H9 (cell line): ENCODE results near the gene DLG1. TPM values are rescaled to one million over a fixed set of nuclear protein-coding genes. Genes with fewer than 3 reads are reported as not detected.

Experiments
- DNase-seq: peaks from one replicate; pipeline ENCODE4 v3.0.0-alpha.2; 2017
- H2AFZ ChIP-seq: one replicate; pipeline ENCODE4 v1.6.1; 2013; ENCODE audit warnings: mild to moderate bottlenecking, low read length, control low read depth, moderate library complexity
- H2AK5ac ChIP-seq: 2 replicates; pipeline ENCODE4 v1.6.1; 2013; ENCODE audit warnings: low read length, control low read depth, mixed read lengths; ENCODE audit not compliant: insufficient read length
- H2BK120ac ChIP-seq: one replicate; pipeline ENCODE4 v1.6.1; 2013; ENCODE audit warnings: low read depth, mild to moderate bottlenecking, low read length, control low read depth, inconsistent platforms; ENCODE audit not compliant: poor library complexity, severe bottlenecking
- H2BK12ac ChIP-seq: 2 replicates; pipeline ENCODE4 v1.6.1; 2013; ENCODE audit warnings: low read length, control low read depth, mixed read lengths, low read depth; ENCODE audit not compliant: insufficient read length
- H2BK15ac ChIP-seq: 2 replicates; pipeline ENCODE4 v1.6.1; 2013; ENCODE audit warnings: low read depth, low read length, control low read depth
- H2BK20ac ChIP-seq: one replicate; pipeline ENCODE4 v1.6.1; 2013; ENCODE audit warnings: low read depth, mild to moderate bottlenecking, low read length, control low read depth, inconsistent platforms; ENCODE audit not compliant: poor library complexity, severe bottlenecking
- H2BK5ac ChIP-seq: 2 replicates; pipeline ENCODE4 v1.6.1; 2013; ENCODE audit warnings: low read length, control low read depth, mixed read lengths; ENCODE audit not compliant: insufficient read length
- H3K14ac ChIP-seq: 2 replicates; pipeline ENCODE4 v1.6.1; 2013; ENCODE audit warnings: low read length, control low read depth; ENCODE audit not compliant: insufficient read depth
- H3K18ac ChIP-seq: 2 replicates; pipeline ENCODE4 v1.6.1; 2013; ENCODE audit warnings: low read depth, mild to moderate bottlenecking, mixed read lengths, low read length, control low read depth; ENCODE audit not compliant: insufficient read length
- H3K23ac ChIP-seq: 2 replicates; pipeline ENCODE4 v1.6.1; 2013; ENCODE audit warnings: low read length, control low read depth, mixed read lengths, low read depth; ENCODE audit not compliant: insufficient read length
- H3K23me2 ChIP-seq: 2 replicates; pipeline ENCODE4 v1.6.1; 2013; ENCODE audit warnings: low read depth, mild to moderate bottlenecking, mixed read lengths, low read length, control low read depth; ENCODE audit not compliant: insufficient read length, poor library complexity, severe bottlenecking
- H3K27ac ChIP-seq: 2 replicates; pipeline ENCODE4 v1.5.1; 2013; ENCODE audit warnings: low read length, control low read depth, mixed read lengths, low read depth; ENCODE audit not compliant: insufficient read length
- H3K27me3 ChIP-seq: 2 replicates; pipeline ENCODE4 v1.6.1; 2013; ENCODE audit warnings: low read length, control low read depth, inconsistent platforms; ENCODE audit not compliant: insufficient read depth
- H3K4ac ChIP-seq: 2 replicates; pipeline ENCODE4 v1.6.1; 2013; ENCODE audit warnings: low read depth, mild to moderate bottlenecking, control low read depth, inconsistent platforms, low read length, moderate library complexity
- H3K4me1 ChIP-seq: 2 replicates; pipeline ENCODE4 v1.6.1; 2013; ENCODE audit warnings: low read length, control low read depth, inconsistent platforms; ENCODE audit not compliant: insufficient read depth
- H3K4me2 ChIP-seq: 2 replicates; pipeline ENCODE4 v1.6.1; 2013; ENCODE audit warnings: low read length, control low read depth, mixed read lengths; ENCODE audit not compliant: insufficient read length, insufficient read depth
- H3K56ac ChIP-seq: 2 replicates; pipeline ENCODE4 v1.6.1; 2013; ENCODE audit warnings: low read depth, mild to moderate bottlenecking, mixed read lengths, low read length, control low read depth; ENCODE audit not compliant: insufficient read length
- H3K79me1 ChIP-seq: 2 replicates; pipeline ENCODE4 v1.6.1; 2013; ENCODE audit warnings: low read depth, mild to moderate bottlenecking, moderate library complexity, low read length, control low read depth, inconsistent platforms; ENCODE audit not compliant: insufficient read depth, poor library complexity, severe bottlenecking
- H3K79me2 ChIP-seq: 2 replicates; pipeline ENCODE4 v1.6.1; 2013; ENCODE audit warnings: low read length, control low read depth, inconsistent platforms; ENCODE audit not compliant: insufficient read depth
- H3K9ac ChIP-seq: 2 replicates; pipeline ENCODE4 v1.6.1; 2013; ENCODE audit warnings: low read length, control low read depth, mixed read lengths; ENCODE audit not compliant: insufficient read length; ENCODE audit errors: extremely low read depth
- H3K9me3 ChIP-seq: one replicate; pipeline ENCODE4 v1.6.1; 2013; ENCODE audit warnings: low read depth, low read length, inconsistent platforms; ENCODE audit not compliant: control insufficient read depth
- H3T11ph ChIP-seq: one replicate; pipeline ENCODE4 v1.6.1; 2013; ENCODE audit warnings: mild to moderate bottlenecking, low read length, control low read depth, inconsistent platforms
- H4K20me1 ChIP-seq: one replicate; pipeline ENCODE4 v1.6.1; 2013; ENCODE audit not compliant: control insufficient read depth, insufficient read length, insufficient read depth
- H4K5ac ChIP-seq: 2 replicates; pipeline ENCODE4 v1.6.1; 2013; ENCODE audit warnings: low read depth, mild to moderate bottlenecking, mixed read lengths, low read length, control low read depth; ENCODE audit not compliant: insufficient read length
- H4K8ac ChIP-seq: replicated peaks from 2 replicates; pipeline ENCODE4 v1.6.1; 2013; ENCODE audit warnings: low read length, control low read depth, mixed read lengths, low read depth; ENCODE audit not compliant: insufficient read length
- H4K91ac ChIP-seq: 2 replicates; pipeline ENCODE4 v1.6.1; 2013; ENCODE audit warnings: low read depth, mild to moderate bottlenecking, moderate library complexity, mixed read lengths, low read length, control low read depth; ENCODE audit not compliant: insufficient read length
- H3K27ac Mint-ChIP-seq, 3 experiments: 2 replicates in 2 of 3; 3 replicates in 1 of 3; pipeline ENCODE4 v1.8.0; 2020 to 2021; ENCODE audit warnings: mixed read lengths in 3 of 3, mild to moderate bottlenecking in 1 of 3, moderate library complexity in 1 of 3
- H3K27me3 Mint-ChIP-seq: 2 replicates; pipeline ENCODE4 v1.8.0; 2021; ENCODE audit warnings: low read depth, mild to moderate bottlenecking, moderate library complexity, mixed read lengths
- H3K36me3 Mint-ChIP-seq, 3 experiments: 2 replicates in 2 of 3; 3 replicates in 1 of 3; pipeline ENCODE4 v1.8.0; 2020 to 2021; ENCODE audit warnings: low read depth in 3 of 3, mixed read lengths in 3 of 3; ENCODE audit not compliant: insufficient read depth in 1 of 3
- H3K4me1 Mint-ChIP-seq, 2 experiments: 2 replicates each; pipeline ENCODE4 v1.8.0; 2020; ENCODE audit warnings: mixed read lengths in 2 of 2
- H3K4me3 Mint-ChIP-seq, 2 experiments: 2 replicates in 1 of 2; 3 replicates in 1 of 2; pipeline ENCODE4 v1.8.0; 2020 to 2021; ENCODE audit warnings: mild to moderate bottlenecking in 2 of 2, mixed read lengths in 2 of 2, moderate library complexity in 1 of 2
- H3K9me3 Mint-ChIP-seq, 2 experiments: 2 replicates in 1 of 2; 3 replicates in 1 of 2; pipeline ENCODE4 v1.8.0; 2020; ENCODE audit warnings: mild to moderate bottlenecking in 2 of 2, mixed read lengths in 2 of 2, moderate library complexity in 1 of 2
- WGBS: extraction: QIAGEN DNeasy Blood & Tissue Kit; methylation state at CpG from one replicate; pipeline ENCODE4 v1.1.7; 2013; ENCODE audit warnings: missing lambda C conversion rate, low lambda C conversion rate, mixed read lengths; ENCODE audit not compliant: insufficient read length; ENCODE audit errors: extremely low coverage; 5-methylcytosine and 5-hydroxymethylcytosine counted together
- total RNA-seq: library from RNA; stranded (reverse); gene quantifications from 2 replicates; pipeline ENCODE4 v1.2.1, GENCODE V29; 2021
- TF ChIP-seq, protein P1 (sequence below): fragments of 200-600 bp; sonication (generic); conservative IDR thresholded peaks from 3 replicates; pipeline ENCODE4 v1.8.0; 2021; ENCODE audit warnings: antibody characterized with exemption, mild to moderate bottlenecking

Gene DLG1
- total RNA-seq, 1 experiment from 2014 or later, result 84.1 TPM

DNA sequence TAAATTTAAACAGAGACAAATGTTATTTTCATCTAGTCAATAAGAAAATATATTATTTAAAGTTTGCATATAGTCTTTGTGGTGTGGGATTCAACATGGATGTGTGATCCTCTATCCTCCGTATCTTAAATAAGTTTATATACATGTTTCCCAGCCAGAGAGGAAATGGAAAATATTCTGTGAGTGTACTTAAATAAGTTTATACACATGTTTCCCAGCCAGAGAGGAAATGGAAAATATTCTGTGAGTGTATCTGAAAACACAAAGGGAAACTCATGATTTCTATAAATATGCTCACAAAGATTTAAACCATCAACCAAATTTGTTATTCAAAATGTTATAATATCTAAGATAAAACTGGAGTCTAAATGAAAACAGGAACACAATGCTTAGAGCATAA, 158.8 kb downstream of the DLG1 start:
- Histone ChIP-seq H3K9ac (no peak overlapping the region), H3K27me3 (no peaks in the 10 kb centered on the region), H3K27ac (no peak overlapping the region), H3K14ac (no peak overlapping the region), H3K9me3 (no peaks in the 10 kb centered on the region), H3K23me2 (no peaks in the 10 kb centered on the region), H4K91ac (no peak overlapping the region), H2BK15ac (no peak overlapping the region), H4K20me1 (no peaks in the 10 kb centered on the region), H3K23ac (no peak overlapping the region), H2BK20ac (no peak overlapping the region), H3K4me1 (no peaks in the 10 kb centered on the region), H2BK5ac (no peak overlapping the region), H3K4ac (no peak overlapping the region), H3T11ph (no peak overlapping the region), H3K56ac (no peak overlapping the region), H2BK120ac (no peak overlapping the region), H2AK5ac (no peak overlapping the region), H3K79me1 (no peaks in the 10 kb centered on the region), H3K79me2 (no peaks in the 10 kb centered on the region), H2AFZ (no peak overlapping the region), H2BK12ac (no peak overlapping the region), H4K8ac (no peak overlapping the region), H3K18ac (no peak overlapping the region), H4K5ac (no peak overlapping the region), H3K4me2 (no peak overlapping the region)
- H3K9me3 Mint-ChIP-seq, result peaks cover 0 to 2% of the 10 kb centered on the region in 2 experiments; a peak in 2 of 5 replicates
- WGBS, result no CpG with 5 or more reads among the region's 1 CpG
- no peak for DNase-seq
- H3K4me1 Mint-ChIP-seq, result no peaks in the 10 kb centered on the region
- H3K27ac Mint-ChIP-seq, result no peak overlapping the region
- H3K27me3 Mint-ChIP-seq, result no peaks in the 10 kb centered on the region
- no peak overlapping the region for H3K4me3 Mint-ChIP-seq
- TF ChIP-seq, protein P1, sequence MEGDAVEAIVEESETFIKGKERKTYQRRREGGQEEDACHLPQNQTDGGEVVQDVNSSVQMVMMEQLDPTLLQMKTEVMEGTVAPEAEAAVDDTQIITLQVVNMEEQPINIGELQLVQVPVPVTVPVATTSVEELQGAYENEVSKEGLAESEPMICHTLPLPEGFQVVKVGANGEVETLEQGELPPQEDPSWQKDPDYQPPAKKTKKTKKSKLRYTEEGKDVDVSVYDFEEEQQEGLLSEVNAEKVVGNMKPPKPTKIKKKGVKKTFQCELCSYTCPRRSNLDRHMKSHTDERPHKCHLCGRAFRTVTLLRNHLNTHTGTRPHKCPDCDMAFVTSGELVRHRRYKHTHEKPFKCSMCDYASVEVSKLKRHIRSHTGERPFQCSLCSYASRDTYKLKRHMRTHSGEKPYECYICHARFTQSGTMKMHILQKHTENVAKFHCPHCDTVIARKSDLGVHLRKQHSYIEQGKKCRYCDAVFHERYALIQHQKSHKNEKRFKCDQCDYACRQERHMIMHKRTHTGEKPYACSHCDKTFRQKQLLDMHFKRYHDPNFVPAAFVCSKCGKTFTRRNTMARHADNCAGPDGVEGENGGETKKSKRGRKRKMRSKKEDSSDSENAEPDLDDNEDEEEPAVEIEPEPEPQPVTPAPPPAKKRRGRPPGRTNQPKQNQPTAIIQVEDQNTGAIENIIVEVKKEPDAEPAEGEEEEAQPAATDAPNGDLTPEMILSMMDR, result no peak
- peaks cover 19 to 35% (median 25%) of the 10 kb centered on the region in 3 experiments; a peak in 6 of 7 replicates for H3K36me3 Mint-ChIP-seq
